Measurements from ENCODE around the gene MAP6D1. TPM values are rescaled to one million over a fixed set of nuclear protein-coding genes. Genes with fewer than 3 reads are reported as not detected.

MAP6D1 gene
- total RNA-seq, 1 experiment from 2014 or later: 12.6 TPM

- H3F3A ChIP-seq (ENCODE audit: low read length, unreplicated experiment): no peaks in the 10 kb centered on the region
- no peaks in the 10 kb centered on the region for H4K20me1 ChIP-seq (ENCODE audit: low read length)
- peaks cover 73% of the 10 kb centered on the region for H3K79me2 ChIP-seq (ENCODE audit: low read length)
- no peaks in the 10 kb centered on the region for H3K9me2 ChIP-seq (replicated peaks; ENCODE audit: low read length)
- no TSS peak for BruUV-seq (replicated peaks)
- H3K27ac ChIP-seq (ENCODE audit: low read length): no peak overlapping the region
- no peak overlapping the region for H3K9ac ChIP-seq (ENCODE audit: low read length)
- POLR2A ChIA-PET (ENCODE audit: unreplicated experiment): no interaction called here
- no peak for DNase-seq
- no peaks in the 10 kb centered on the region for H3K27me3 ChIP-seq (ENCODE audit: low read length)
- H3K9me3 ChIP-seq (ENCODE audit: low read length): no peaks in the 10 kb centered on the region
- peaks cover 11% of the 10 kb centered on the region; the same call in 1 of the 2 replicates for H3K36me3 ChIP-seq (ENCODE audit: low read depth, low read length)
- no peak for ATAC-seq
- no peak overlapping the region for H2AFZ ChIP-seq (ENCODE audit: low read length)
- intact Hi-C loops (cut with micrococcal nuclease): no loop called here
- TF ChIP-seq EZH2 (IDR thresholded peaks at IDR 0.05; ENCODE audit: low read length, unreplicated experiment) (no peak), CTCF (conservative IDR thresholded peaks at IDR 0.05; ENCODE audit: low read depth, low read length) (no peak), EZH2phosphoT487 (IDR thresholded peaks at IDR 0.05; ENCODE audit: borderline replicate concordance, low read length) (no peak)
- H3K4me3 ChIP-seq (ENCODE audit: low read length): no peak overlapping the region
- no peaks in the 10 kb centered on the region for H3K4me1 ChIP-seq (ENCODE audit: insufficient read depth, low read length)
- CTCF ChIA-PET: no interaction called here
- H3K4me2 ChIP-seq (ENCODE audit: low read length): no peak overlapping the region
These were observed 45.2 kb upstream of the MAP6D1 start for GRCh38 chr3:183870563-183870962.

- ChIA-PET CTCF (no interaction called here), POLR2A (ENCODE audit: unreplicated experiment) (no interaction called here)
- Histone ChIP-seq H3K27ac (ENCODE audit: low read length) (no peak overlapping the region), H3K27me3 (ENCODE audit: low read length) (no peaks in the 10 kb centered on the region), H3K9me3 (ENCODE audit: low read length) (no peaks in the 10 kb centered on the region), H3K36me3 (ENCODE audit: low read depth, low read length) (peaks cover 18% of the 10 kb centered on the region), H4K20me1 (ENCODE audit: low read length) (no peaks in the 10 kb centered on the region), H3K4me2 (ENCODE audit: low read length) (no peak overlapping the region), H3K9ac (ENCODE audit: low read length) (no peak overlapping the region), H3K9me2 (replicated peaks; ENCODE audit: low read length) (no peaks in the 10 kb centered on the region), H3K4me1 (ENCODE audit: insufficient read depth, low read length) (no peaks in the 10 kb centered on the region), H3K79me2 (ENCODE audit: low read length) (peaks cover 56% of the 10 kb centered on the region), H3F3A (ENCODE audit: low read length, unreplicated experiment) (no peaks in the 10 kb centered on the region), H2AFZ (ENCODE audit: low read length) (no peak overlapping the region), H3K4me3 (ENCODE audit: low read length) (no peak overlapping the region)
- BruUV-seq (replicated peaks): no TSS peak
- ATAC-seq (no peak), DNase-seq (no peak)
- intact Hi-C loops (cut with micrococcal nuclease): no loop called here
- TF ChIP-seq CTCF (conservative IDR thresholded peaks at IDR 0.05; ENCODE audit: low read depth, low read length) (no peak), EZH2phosphoT487 (IDR thresholded peaks at IDR 0.05; ENCODE audit: borderline replicate concordance, low read length) (no peak), EZH2 (IDR thresholded peaks at IDR 0.05; ENCODE audit: low read length, unreplicated experiment) (no peak)
These were observed 43.4 kb upstream of the MAP6D1 start for GRCh38 chr3:183868796-183869195.

- intact Hi-C loops (cut with micrococcal nuclease): no loop called here
- BruUV-seq (replicated peaks): no TSS peak
These were observed 37.2 kb upstream of the MAP6D1 start for GRCh38 chr3:183862610-183863009.

More at GRCh38 chr3:183862610-183863009, 37.2 kb upstream of the MAP6D1 start:
- Histone ChIP-seq H3K9ac (ENCODE audit: low read length) (no peak overlapping the region), H3K27ac (ENCODE audit: low read length) (no peak overlapping the region), H3K4me1 (ENCODE audit: insufficient read depth, low read length) (no peaks in the 10 kb centered on the region), H4K20me1 (ENCODE audit: low read length) (no peaks in the 10 kb centered on the region), H3K79me2 (ENCODE audit: low read length) (no peaks in the 10 kb centered on the region), H3K9me3 (ENCODE audit: low read length) (no peaks in the 10 kb centered on the region), H3K9me2 (replicated peaks; ENCODE audit: low read length) (no peaks in the 10 kb centered on the region), H3K27me3 (ENCODE audit: low read length) (no peaks in the 10 kb centered on the region), H3K36me3 (ENCODE audit: low read depth, low read length) (peaks cover 41% of the 10 kb centered on the region), H3F3A (ENCODE audit: low read length, unreplicated experiment) (no peaks in the 10 kb centered on the region), H3K4me2 (ENCODE audit: low read length) (no peak overlapping the region), H2AFZ (ENCODE audit: low read length) (no peak overlapping the region), H3K4me3 (ENCODE audit: low read length) (no peak overlapping the region)
- no peak for DNase-seq
- ChIA-PET POLR2A (ENCODE audit: unreplicated experiment) (no interaction called here), CTCF (no interaction called here)
- ATAC-seq: no peak
- no peak for TF ChIP-seq EZH2 (IDR thresholded peaks at IDR 0.05; ENCODE audit: low read length, unreplicated experiment)
- no peak for TF ChIP-seq CTCF (conservative IDR thresholded peaks at IDR 0.05; ENCODE audit: low read depth, low read length)
- TF ChIP-seq EZH2phosphoT487 (IDR thresholded peaks at IDR 0.05; ENCODE audit: borderline replicate concordance, low read length): no peak

Data from PC-3 (cell line).